IPS DF 6.9 (cell line): Measurements from ENCODE around the gene SLC16A11.

Experiments used
- DNase-seq: peaks from one replicate; pipeline ENCODE4 v3.0.0-alpha.2; 2013; ENCODE audit warnings: low read depth, low spot score
- H3K27ac ChIP-seq: one replicate; pipeline ENCODE4 v1.5.1; 2013; ENCODE audit warnings: low read length, control low read depth
- H3K27me3 ChIP-seq: 2 replicates; pipeline ENCODE4 v1.6.1; 2013; ENCODE audit warnings: mild to moderate bottlenecking, low read length; ENCODE audit not compliant: control insufficient read depth, insufficient read depth
- H3K36me3 ChIP-seq: 2 replicates; pipeline ENCODE4 v1.6.1; 2013; ENCODE audit warnings: low read length; ENCODE audit not compliant: control insufficient read depth, insufficient read depth
- H3K4me1 ChIP-seq: 2 replicates; pipeline ENCODE4 v1.6.1; 2013; ENCODE audit warnings: low read length; ENCODE audit not compliant: control insufficient read depth, insufficient read depth
- H3K4me3 ChIP-seq: 2 replicates; pipeline ENCODE4 v1.5.1; 2013; ENCODE audit warnings: mild to moderate bottlenecking, low read length
- H3K9me3 ChIP-seq: 2 replicates; pipeline ENCODE4 v1.6.1; 2013; ENCODE audit warnings: low read length, inconsistent platforms; ENCODE audit not compliant: control insufficient read depth, insufficient read depth
- WGBS: extraction: QIAGEN DNeasy Blood & Tissue Kit; methylation state at CpG from one replicate; pipeline ENCODE4 v1.1.7; 2013; ENCODE audit warnings: mixed read lengths, missing lambda C conversion rate; ENCODE audit not compliant: insufficient read length, insufficient coverage; 5-methylcytosine and 5-hydroxymethylcytosine counted together

The SLC16A11 gene

DNA sequence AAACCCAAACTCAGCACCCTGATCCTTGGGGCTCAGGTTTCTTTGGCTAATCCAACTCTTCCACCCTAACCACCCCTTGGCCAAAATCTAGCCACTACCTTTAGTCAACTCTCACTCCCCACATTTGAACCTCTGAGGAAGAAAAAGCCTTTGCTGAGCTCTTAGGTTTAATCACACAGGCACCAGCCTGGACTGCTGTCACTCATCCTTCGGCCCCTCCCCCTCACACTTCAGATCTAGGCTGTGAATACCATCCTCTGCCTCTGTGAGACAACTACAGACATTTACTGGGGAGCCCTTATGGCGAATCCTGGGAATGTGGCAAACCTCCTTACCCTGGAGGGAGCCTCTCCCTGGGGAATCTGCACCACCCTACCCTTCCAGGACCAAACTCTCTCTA is 36.7 kb downstream of the SLC16A11 start:
- Histone ChIP-seq H3K9me3 (no peaks in the 10 kb centered on the region), H3K27ac (no peak overlapping the region), H3K36me3 (no peaks in the 10 kb centered on the region; the same call in 1 of the 2 replicates), H3K27me3 (no peaks in the 10 kb centered on the region), H3K4me1 (no peaks in the 10 kb centered on the region), H3K4me3 (no peak overlapping the region)
- WGBS = no CpG with 5 or more reads among the region's 2 CpGs
- no peak for DNase-seq

DNA sequence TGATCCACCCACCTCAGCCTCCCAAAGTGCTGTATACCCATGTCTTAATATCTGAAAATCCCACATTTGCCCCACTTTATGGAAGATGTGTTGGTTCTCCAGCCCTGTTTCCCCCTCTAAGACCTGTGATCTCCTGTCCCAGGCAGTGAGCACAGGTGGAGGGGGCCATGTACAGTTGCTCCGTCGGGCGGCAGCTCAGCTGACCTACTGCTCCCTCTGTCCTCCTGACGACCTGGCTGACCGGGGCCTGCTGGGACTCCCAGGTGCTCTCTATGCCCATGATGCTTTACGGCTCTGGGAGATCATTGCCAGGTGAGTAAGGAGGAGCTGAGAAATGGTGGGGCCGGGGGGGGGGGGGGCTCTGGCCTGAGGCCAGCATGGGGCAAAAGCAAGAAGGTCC is 38.2 kb downstream of the SLC16A11 start:
- Histone ChIP-seq H3K4me3 (no peak overlapping the region), H3K4me1 (no peaks in the 10 kb centered on the region), H3K9me3 (no peaks in the 10 kb centered on the region), H3K27ac (no peak overlapping the region), H3K36me3 (no peaks in the 10 kb centered on the region; the same call in 1 of the 2 replicates), H3K27me3 (no peaks in the 10 kb centered on the region)
- no CpG with 5 or more reads among the region's 7 CpGs for WGBS
- DNase-seq = no peak

DNA sequence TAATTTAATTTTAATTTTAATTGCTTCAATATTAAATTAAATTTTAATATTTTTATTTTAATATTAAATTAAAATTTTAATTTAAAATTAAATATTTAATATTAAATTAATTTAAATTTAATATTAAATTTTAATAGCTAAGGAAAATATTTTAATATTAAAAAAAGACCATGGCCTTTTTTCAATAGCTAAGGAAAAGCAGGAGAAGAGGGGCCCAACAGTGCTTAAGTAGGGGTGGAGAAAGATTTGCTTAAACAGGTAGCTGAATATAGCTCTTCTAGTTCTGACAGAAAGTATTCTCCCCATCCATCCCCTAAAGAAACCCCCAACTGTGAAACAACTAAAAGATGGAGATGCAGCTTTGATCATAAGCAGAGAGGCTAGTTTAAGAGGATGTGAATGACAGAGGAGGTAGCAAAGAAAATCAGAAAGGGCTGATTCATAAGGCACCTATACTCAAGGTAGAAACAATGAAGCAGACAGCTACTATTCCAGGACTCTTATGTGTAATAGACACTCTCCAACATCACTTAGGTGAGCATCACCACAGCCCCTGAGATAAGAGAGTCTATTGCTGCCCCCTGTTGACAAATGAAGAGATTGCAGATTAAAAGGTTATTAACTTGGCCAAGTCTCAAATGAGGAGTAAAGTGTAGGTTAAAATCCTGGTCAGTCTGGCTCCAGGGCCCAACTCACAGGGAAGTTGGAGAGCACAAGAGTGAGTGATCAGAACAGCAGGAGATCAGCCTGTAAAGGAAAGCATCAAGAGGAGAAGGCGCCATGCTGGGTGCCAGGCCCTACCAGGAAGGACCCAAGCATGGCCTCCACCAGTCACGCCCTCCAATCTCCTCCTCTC is 39.3 kb downstream of the SLC16A11 start:
- no CpG with 5 or more reads among the region's 2 CpGs for WGBS
- DNase-seq = no peak
- no peaks in the 10 kb centered on the region; the same call in 1 of the 2 replicates for H3K36me3 ChIP-seq
- H3K27me3 ChIP-seq = no peaks in the 10 kb centered on the region
- no peak overlapping the region for H3K4me3 ChIP-seq
- no peaks in the 10 kb centered on the region for H3K9me3 ChIP-seq
- no peaks in the 10 kb centered on the region for H3K4me1 ChIP-seq
- H3K27ac ChIP-seq = no peak overlapping the region

DNA sequence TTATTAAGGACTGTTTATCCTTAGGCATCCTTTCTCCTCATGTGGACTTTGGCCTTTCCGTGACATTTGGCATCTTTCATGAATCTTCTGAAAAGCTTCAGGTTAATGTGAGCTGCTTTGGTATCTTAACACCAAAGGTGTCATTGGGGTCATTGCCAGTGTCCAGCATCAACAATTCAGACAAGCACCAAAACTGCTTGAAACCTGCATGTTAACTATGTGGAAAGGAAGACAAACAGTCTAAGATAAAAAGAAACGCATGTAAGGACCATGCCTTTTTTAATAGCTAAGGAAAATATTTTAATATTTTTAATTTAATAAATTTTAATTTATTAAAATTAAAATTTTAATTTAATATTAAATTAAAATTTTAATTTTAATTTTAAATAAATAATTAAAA is 40.1 kb downstream of the SLC16A11 start:
- H3K4me3 ChIP-seq = no peak overlapping the region
- no peaks in the 10 kb centered on the region for H3K4me1 ChIP-seq
- no peaks in the 10 kb centered on the region for H3K9me3 ChIP-seq
- no peaks in the 10 kb centered on the region for H3K27me3 ChIP-seq
- no peak for DNase-seq
- no peaks in the 10 kb centered on the region; the same call in 1 of the 2 replicates for H3K36me3 ChIP-seq
- no peak overlapping the region for H3K27ac ChIP-seq
- WGBS = no CpG with 5 or more reads among the region's 2 CpGs

DNA sequence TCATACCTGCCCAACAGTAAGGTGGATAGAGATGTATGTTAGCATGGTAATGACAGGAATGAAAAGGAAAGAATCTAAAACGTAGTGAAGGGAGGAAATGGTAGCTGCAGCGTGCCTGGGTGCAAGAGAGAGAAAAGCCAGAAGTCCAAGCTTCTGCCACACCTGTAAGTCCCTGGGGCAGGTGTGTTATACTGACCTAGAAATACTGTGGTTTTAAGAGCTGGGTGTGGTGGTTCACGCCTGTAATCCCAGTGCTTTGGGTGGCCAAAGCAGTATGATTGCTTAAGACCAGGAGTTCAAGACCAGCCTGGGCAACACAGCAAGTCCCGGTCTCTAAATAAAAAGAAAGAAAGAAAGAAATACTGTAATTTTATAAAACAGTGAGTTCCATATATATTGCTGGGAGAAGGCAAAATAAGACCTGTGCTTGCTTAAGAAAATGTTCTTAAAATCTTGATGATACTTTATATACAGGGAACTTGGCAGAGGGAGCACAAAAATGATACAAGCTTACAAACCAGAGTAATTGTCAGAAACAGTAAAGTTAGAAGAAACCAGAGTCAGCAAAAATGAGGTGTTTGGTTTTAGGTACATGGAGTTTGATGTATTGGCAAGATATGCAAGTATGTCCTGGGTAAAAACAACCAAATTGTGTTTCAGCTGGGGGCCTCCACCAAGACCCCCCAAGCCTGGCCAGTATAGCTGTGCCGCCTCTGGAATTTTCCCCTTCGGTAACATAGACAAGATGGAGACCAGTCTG is 41.4 kb downstream of the SLC16A11 start:
- no CpG with 5 or more reads among the region's 6 CpGs for WGBS
- DNase-seq = no peak
- Histone ChIP-seq H3K27me3 (no peaks in the 10 kb centered on the region), H3K4me1 (no peaks in the 10 kb centered on the region), H3K9me3 (no peaks in the 10 kb centered on the region), H3K27ac (no peak overlapping the region), H3K4me3 (no peak overlapping the region), H3K36me3 (no peaks in the 10 kb centered on the region; the same call in 1 of the 2 replicates)

DNA sequence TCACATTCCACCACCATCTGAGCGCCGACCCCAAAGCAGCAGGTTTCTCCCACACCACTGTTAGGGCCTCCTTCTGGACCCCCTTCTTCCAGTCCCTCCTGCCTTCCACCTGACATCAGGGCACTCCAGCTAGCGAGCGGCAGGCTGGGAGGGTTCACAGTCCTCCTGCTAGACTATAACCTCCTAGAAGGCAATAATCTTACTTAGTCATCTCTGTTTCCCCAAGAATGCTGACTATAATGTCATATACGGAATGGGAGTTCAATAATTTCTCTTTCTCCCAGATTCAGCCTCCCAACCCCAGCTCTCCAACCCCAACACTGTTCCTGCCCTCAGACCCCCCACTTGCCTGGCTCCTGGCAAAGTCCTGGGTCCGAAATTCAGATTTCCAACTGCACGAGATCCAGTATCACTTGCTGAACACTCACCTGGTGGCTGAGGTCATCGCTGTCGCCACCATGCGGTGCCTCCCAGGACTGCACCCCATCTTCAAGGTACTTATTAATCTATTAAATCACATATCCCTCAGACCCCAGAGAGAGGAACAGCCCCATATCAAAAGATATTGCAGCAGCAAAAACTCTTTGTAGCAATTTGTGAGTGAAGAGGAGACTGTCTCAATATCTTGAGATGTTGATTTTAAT is 42.5 kb downstream of the SLC16A11 start:
- H3K36me3 ChIP-seq = no peaks in the 10 kb centered on the region; the same call in 1 of the 2 replicates
- no CpG with 5 or more reads among the region's 10 CpGs for WGBS
- no peak for DNase-seq
- no peaks in the 10 kb centered on the region for H3K9me3 ChIP-seq
- H3K27me3 ChIP-seq = no peaks in the 10 kb centered on the region; the same call in 1 of the 2 replicates
- no peak overlapping the region for H3K4me3 ChIP-seq
- no peak overlapping the region for H3K27ac ChIP-seq
- no peaks in the 10 kb centered on the region for H3K4me1 ChIP-seq

DNA sequence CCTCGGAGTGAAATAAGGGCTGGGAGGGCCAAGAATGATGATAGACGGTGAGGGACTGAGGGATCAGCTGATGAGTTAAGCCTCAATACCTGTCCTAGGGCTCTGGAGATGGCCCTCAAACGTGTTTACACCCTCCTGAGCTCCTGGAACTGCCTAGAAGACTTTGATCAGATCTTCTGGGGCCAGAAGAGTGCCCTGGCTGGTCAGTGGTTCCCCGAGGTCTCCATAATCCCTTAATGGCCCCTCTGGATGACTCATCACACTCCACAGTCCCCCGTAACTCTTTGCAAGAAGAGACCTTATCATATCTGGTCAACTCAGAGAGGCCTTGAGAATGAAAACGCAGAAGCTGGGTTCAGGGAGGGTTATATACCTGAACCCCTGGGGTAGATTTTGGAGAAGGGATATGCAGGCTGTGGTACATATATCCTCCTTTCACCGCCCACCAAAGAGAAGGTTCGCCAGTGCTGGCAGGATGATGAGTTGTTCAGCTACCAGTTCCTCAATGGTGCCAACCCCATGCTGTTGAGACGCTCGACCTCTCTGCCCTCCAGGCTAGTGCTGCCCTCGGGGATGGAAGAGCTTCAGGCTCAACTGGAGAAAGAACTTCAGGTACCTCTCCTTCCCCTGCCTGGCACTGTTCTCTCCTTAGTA is 44.9 kb downstream of the SLC16A11 start:
- Histone ChIP-seq H3K9me3 (no peaks in the 10 kb centered on the region), H3K36me3 (no peaks in the 10 kb centered on the region; the same call in 1 of the 2 replicates), H3K27ac (no peak overlapping the region), H3K4me3 (no peak overlapping the region), H3K4me1 (peaks cover 2% of the 10 kb centered on the region; the same call in 1 of the 2 replicates), H3K27me3 (peaks cover 9% of the 10 kb centered on the region; the same call in 1 of the 2 replicates)
- DNase-seq = no peak
- no CpG with 5 or more reads among the region's 11 CpGs for WGBS

DNA sequence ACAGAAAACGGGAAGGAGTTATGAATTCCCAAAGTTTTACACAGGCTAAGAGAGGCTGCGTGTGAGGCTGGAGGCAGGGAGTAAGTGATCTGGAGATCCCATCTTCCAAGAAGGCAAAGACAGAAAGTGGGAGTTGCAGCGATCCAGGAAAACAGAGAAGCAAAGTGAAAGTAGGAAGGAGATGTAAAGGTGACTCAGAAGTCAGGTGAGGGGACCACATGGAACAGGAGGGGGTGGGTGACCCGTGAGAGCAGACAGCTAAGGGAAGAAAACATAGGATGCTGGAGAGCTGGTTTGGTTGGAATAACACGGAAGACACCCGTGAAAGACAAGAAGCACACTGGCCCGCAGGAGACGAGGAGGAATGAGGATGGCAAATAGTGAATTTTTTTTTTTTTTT is 46.7 kb downstream of the SLC16A11 start:
- Histone ChIP-seq H3K4me1 (peaks cover 2% of the 10 kb centered on the region; the same call in 1 of the 2 replicates), H3K27me3 (peaks cover 9% of the 10 kb centered on the region; the same call in 1 of the 2 replicates), H3K36me3 (no peaks in the 10 kb centered on the region; the same call in 1 of the 2 replicates), H3K9me3 (no peaks in the 10 kb centered on the region), H3K4me3 (no peak overlapping the region), H3K27ac (no peak overlapping the region)
- no peak for DNase-seq
- no CpG with 5 or more reads among the region's 8 CpGs for WGBS

DNA sequence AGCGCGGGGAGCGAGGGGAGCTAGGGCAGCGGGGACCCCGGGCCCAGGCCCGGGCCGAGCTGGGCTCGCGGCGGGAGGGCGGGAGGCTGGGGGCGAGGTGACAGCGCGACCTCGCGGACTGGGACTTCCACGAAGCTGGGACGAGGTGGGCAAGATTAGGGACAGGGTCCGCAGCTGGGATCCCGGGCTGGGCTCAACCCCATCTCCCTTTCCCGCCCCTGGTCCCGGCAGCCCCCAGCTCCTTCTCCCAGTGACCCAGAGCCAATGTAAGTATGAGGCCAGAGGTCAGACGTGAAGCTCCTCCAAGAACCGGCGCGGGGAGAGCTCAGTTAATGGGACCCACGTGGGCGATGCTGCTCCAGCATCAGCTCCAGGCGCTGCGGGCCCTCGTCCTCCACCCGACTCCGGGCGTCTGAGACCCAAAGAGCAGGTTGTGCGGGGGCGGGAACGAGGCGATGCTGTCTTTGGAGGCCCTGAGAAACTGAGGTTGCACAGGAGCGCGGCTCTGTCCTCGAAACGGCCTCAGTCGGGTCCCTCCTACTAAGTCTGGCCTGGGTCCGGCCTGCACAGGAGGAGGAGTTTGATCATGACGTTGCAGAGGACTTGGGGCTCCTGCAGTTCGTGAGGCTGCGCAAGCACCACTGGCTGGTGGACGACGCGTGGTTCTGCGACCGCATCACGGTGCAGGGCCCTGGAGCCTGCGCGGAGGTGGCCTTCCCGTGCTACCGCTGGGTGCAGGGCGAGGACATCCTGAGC is 47.5 kb downstream of the SLC16A11 start:
- no peak overlapping the region for H3K27ac ChIP-seq
- H3K4me3 ChIP-seq = peak overlapping the region; percentile 55
- WGBS = no CpG with 5 or more reads among the region's 58 CpGs
- peaks cover 9% of the 10 kb centered on the region; the same call in 1 of the 2 replicates for H3K27me3 ChIP-seq
- H3K4me1 ChIP-seq = peaks cover 2% of the 10 kb centered on the region; the same call in 1 of the 2 replicates
- H3K36me3 ChIP-seq = no peaks in the 10 kb centered on the region
- no peak for DNase-seq
- no peaks in the 10 kb centered on the region for H3K9me3 ChIP-seq
